ENCODE results near the gene COX10.

- TF ChIP-seq POLR2AphosphoS5 (IDR thresholded peaks at IDR 0.05; ENCODE audit: borderline replicate concordance, low read depth, low read length) (no peak), EZH2 (IDR thresholded peaks at IDR 0.05) (no peak)
These were observed 15.7 kb downstream of the COX10 start for GRCh38 chr17:14084955-14085354.

Data from SK-N-MC (cell line).